ENCODE data around the gene MPND. TPM values are rescaled to one million over a fixed set of nuclear protein-coding genes. Genes with fewer than 3 reads are reported as not detected.

The MPND gene
- total and polyA plus RNA-seq, 11 donors = 8.2 to 23.7 (median 19.0) TPM

- Histone ChIP-seq H3K27ac (peak overlapping the region; percentile 57 to 87 (median 78)), H3K9me3 (no peaks in the 10 kb centered on the region), H3K4me3 (peak overlapping the region in 4 of 12 donors; percentile 5 to 18 (median 6)), H3K27me3 (no peaks in the 10 kb centered on the region), H3K36me3 (peaks cover 0 to 50% (median 17%) of the 10 kb centered on the region in 9 donors), H3K4me1 (peaks cover 4 to 86% (median 75%) of the 10 kb centered on the region in 12 donors)
- intact Hi-C loops (cut with DNase I) = loop anchor here in 1 of 10 donors (2.0 kb wide), 1 partner anchor 13 kb away; no protein-coding TSS in a partner anchor
- ATAC-seq = peak; percentile 16 to 69 (median 50)
- DNase-seq = peak; percentile 58 to 77 (median 68)
- WGBS, 4 donors = 49 to 64% (median 56%) methylated on average over 8 to 20 of the region's 20 CpGs
- TF ChIP-seq POLR2A (IDR thresholded peaks at IDR 0.05) = no peak
- no peak for TF ChIP-seq CTCF (IDR thresholded peaks at IDR 0.05)
These were observed 48.5 kb downstream of the MPND start for GRCh38 chr19:4391701-4392483.

- H3K36me3 ChIP-seq = peaks cover 0 to 41% (median 17%) of the 10 kb centered on the region in 9 donors
- 49 to 65% (median 54%) methylated on average over 8 of the region's 8 CpGs for WGBS, 4 donors
- intact Hi-C loops (cut with DNase I) = loop anchor here in 1 of 10 donors (2.0 kb wide), 1 partner anchor 15 kb away; no protein-coding TSS in a partner anchor
- peak overlapping the region in 2 of 12 donors; percentile 19 to 28 for H3K27ac ChIP-seq
- H3K4me1 ChIP-seq = peaks cover 4 to 97% (median 80%) of the 10 kb centered on the region in 12 donors
- H3K4me3 ChIP-seq = no peak overlapping the region
- no peak for ATAC-seq
- H3K9me3 ChIP-seq = no peaks in the 10 kb centered on the region
- TF ChIP-seq POLR2A (IDR thresholded peaks at IDR 0.05) = no peak
- no peak for TF ChIP-seq CTCF (IDR thresholded peaks at IDR 0.05)
- H3K27me3 ChIP-seq = no peaks in the 10 kb centered on the region
- DNase-seq = no peak
These were observed 50.7 kb downstream of the MPND start for GRCh38 chr19:4393947-4394590.

- TF ChIP-seq CTCF (IDR thresholded peaks at IDR 0.05) (no peak), POLR2A (IDR thresholded peaks at IDR 0.05) (no peak)
- peak in 2 of 5 donors; percentile 43 to 47 for DNase-seq
- intact Hi-C loops (cut with DNase I) = loop anchor here in 2 of 10 donors (5.0 kb wide), 1 partner anchor 55 kb away; the partner anchor contains the start of gene MPND (in 2 of the 2)
- H3K36me3 ChIP-seq = peaks cover 0 to 32% (median 17%) of the 10 kb centered on the region in 9 donors
- no peak overlapping the region for H3K4me3 ChIP-seq
- H3K4me1 ChIP-seq = peaks cover 0 to 85% (median 65%) of the 10 kb centered on the region in 12 donors
- no peaks in the 10 kb centered on the region for H3K27me3 ChIP-seq
- H3K9me3 ChIP-seq = no peaks in the 10 kb centered on the region
- WGBS, 4 donors = 53 to 67% (median 55%) methylated on average over 13 to 15 of the region's 15 CpGs
- H3K27ac ChIP-seq = peak overlapping the region in 8 of 12 donors; percentile 13 to 57 (median 36)
- ATAC-seq = no peak
These were observed 53.8 kb downstream of the MPND start for GRCh38 chr19:4396949-4397783.

All from heart left ventricle (tissue), 16 donors.